ENCODE measurements around the gene GZMB. TPM values are rescaled to one million over a fixed set of nuclear protein-coding genes. Genes with fewer than 3 reads are reported as not detected.

GZMB gene
- polyA plus RNA-seq, 1 donor from 2014 or later: not detected

- no peaks in the 10 kb centered on the region for H3K79me2 ChIP-seq (replicated peaks; ENCODE audit: insufficient read depth, low read length)
- H3F3A ChIP-seq (ENCODE audit: insufficient read depth, low read length, poor library complexity, severe bottlenecking): no peaks in the 10 kb centered on the region
- H3K9me3 ChIP-seq (ENCODE audit: low read length): no peaks in the 10 kb centered on the region
- H4K20me1 ChIP-seq (ENCODE audit: insufficient read depth): no peaks in the 10 kb centered on the region
- TF ChIP-seq TAF1 (IDR thresholded peaks at IDR 0.05; ENCODE audit: low read depth): no peak
- no peak for TF ChIP-seq POLR2AphosphoS5 (IDR thresholded peaks at IDR 0.05)
- no peak for TF ChIP-seq SMC3 (conservative IDR thresholded peaks at IDR 0.05; ENCODE audit: poor library complexity)
- no peak for TF ChIP-seq CTCF (IDR thresholded peaks at IDR 0.05; ENCODE audit: poor library complexity, severe bottlenecking)
- TF ChIP-seq, protein P1, sequence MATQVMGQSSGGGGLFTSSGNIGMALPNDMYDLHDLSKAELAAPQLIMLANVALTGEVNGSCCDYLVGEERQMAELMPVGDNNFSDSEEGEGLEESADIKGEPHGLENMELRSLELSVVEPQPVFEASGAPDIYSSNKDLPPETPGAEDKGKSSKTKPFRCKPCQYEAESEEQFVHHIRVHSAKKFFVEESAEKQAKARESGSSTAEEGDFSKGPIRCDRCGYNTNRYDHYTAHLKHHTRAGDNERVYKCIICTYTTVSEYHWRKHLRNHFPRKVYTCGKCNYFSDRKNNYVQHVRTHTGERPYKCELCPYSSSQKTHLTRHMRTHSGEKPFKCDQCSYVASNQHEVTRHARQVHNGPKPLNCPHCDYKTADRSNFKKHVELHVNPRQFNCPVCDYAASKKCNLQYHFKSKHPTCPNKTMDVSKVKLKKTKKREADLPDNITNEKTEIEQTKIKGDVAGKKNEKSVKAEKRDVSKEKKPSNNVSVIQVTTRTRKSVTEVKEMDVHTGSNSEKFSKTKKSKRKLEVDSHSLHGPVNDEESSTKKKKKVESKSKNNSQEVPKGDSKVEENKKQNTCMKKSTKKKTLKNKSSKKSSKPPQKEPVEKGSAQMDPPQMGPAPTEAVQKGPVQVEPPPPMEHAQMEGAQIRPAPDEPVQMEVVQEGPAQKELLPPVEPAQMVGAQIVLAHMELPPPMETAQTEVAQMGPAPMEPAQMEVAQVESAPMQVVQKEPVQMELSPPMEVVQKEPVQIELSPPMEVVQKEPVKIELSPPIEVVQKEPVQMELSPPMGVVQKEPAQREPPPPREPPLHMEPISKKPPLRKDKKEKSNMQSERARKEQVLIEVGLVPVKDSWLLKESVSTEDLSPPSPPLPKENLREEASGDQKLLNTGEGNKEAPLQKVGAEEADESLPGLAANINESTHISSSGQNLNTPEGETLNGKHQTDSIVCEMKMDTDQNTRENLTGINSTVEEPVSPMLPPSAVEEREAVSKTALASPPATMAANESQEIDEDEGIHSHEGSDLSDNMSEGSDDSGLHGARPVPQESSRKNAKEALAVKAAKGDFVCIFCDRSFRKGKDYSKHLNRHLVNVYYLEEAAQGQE (IDR thresholded peaks at IDR 0.05; ENCODE audit: borderline replicate concordance): no peak
- TF ChIP-seq MXI1 (conservative IDR thresholded peaks at IDR 0.05; ENCODE audit: poor library complexity, severe bottlenecking): no peak
- TF ChIP-seq EP300 (conservative IDR thresholded peaks at IDR 0.05; ENCODE audit: poor library complexity, severe bottlenecking): no peak
- TF ChIP-seq RAD21 (conservative IDR thresholded peaks at IDR 0.05): no peak
- no peak for TF ChIP-seq EZH2 (IDR thresholded peaks at IDR 0.05; ENCODE audit: borderline replicate concordance, insufficient read depth, low read length, poor library complexity, severe bottlenecking)
- H3K4me2 ChIP-seq (ENCODE audit: low read length): no peak overlapping the region
- no peaks in the 10 kb centered on the region for H3K36me3 ChIP-seq (ENCODE audit: insufficient read depth, low read length)
- no peak overlapping the region for H3K9ac ChIP-seq (ENCODE audit: low read length)
- no peak overlapping the region for H3K27ac ChIP-seq (ENCODE audit: low read length)
- no peaks in the 10 kb centered on the region for H3K27me3 ChIP-seq (ENCODE audit: insufficient read depth, low read depth, low read length)
- no peak overlapping the region for H3K4me3 ChIP-seq (ENCODE audit: low read length)
- H2AFZ ChIP-seq (ENCODE audit: low read depth, low read length): no peak overlapping the region
- H3K9me2 ChIP-seq (ENCODE audit: insufficient read depth, low read length): no peaks in the 10 kb centered on the region
These were observed 26.9 kb downstream of the GZMB start for GRCh38 chr14:24607081-24607480.

- no peaks in the 10 kb centered on the region for H3K79me2 ChIP-seq (replicated peaks; ENCODE audit: insufficient read depth, low read length)
These were observed 27.7 kb downstream of the GZMB start for GRCh38 chr14:24606297-24606696.

More at GRCh38 chr14:24606297-24606696, 27.7 kb downstream of the GZMB start:
- TF ChIP-seq EP300 (conservative IDR thresholded peaks at IDR 0.05; ENCODE audit: poor library complexity, severe bottlenecking) (no peak), CTCF (IDR thresholded peaks at IDR 0.05; ENCODE audit: poor library complexity, severe bottlenecking) (no peak), TAF1 (IDR thresholded peaks at IDR 0.05; ENCODE audit: low read depth) (no peak), MXI1 (conservative IDR thresholded peaks at IDR 0.05; ENCODE audit: poor library complexity, severe bottlenecking) (no peak), EZH2 (IDR thresholded peaks at IDR 0.05; ENCODE audit: borderline replicate concordance, insufficient read depth, low read length, poor library complexity, severe bottlenecking) (no peak), POLR2AphosphoS5 (IDR thresholded peaks at IDR 0.05) (no peak), RAD21 (conservative IDR thresholded peaks at IDR 0.05) (no peak), SMC3 (conservative IDR thresholded peaks at IDR 0.05; ENCODE audit: poor library complexity) (no peak)
- TF ChIP-seq, protein P1 (IDR thresholded peaks at IDR 0.05; ENCODE audit: borderline replicate concordance): no peak
- no peak overlapping the region for H3K4me2 ChIP-seq (ENCODE audit: low read length)
- H2AFZ ChIP-seq (ENCODE audit: low read depth, low read length): no peak overlapping the region
- H3K27ac ChIP-seq (ENCODE audit: low read length): no peak overlapping the region
- no peak overlapping the region for H3K9ac ChIP-seq (ENCODE audit: low read length)
- H3F3A ChIP-seq (ENCODE audit: insufficient read depth, low read length, poor library complexity, severe bottlenecking): no peaks in the 10 kb centered on the region
- H3K27me3 ChIP-seq (ENCODE audit: insufficient read depth, low read depth, low read length): no peaks in the 10 kb centered on the region
- no peaks in the 10 kb centered on the region for H3K9me3 ChIP-seq (ENCODE audit: low read length)
- no peak overlapping the region for H3K4me3 ChIP-seq (ENCODE audit: low read length)
- H3K36me3 ChIP-seq (ENCODE audit: insufficient read depth, low read length): no peaks in the 10 kb centered on the region
- no peaks in the 10 kb centered on the region for H3K9me2 ChIP-seq (ENCODE audit: insufficient read depth, low read length)
- no peaks in the 10 kb centered on the region for H4K20me1 ChIP-seq (ENCODE audit: insufficient read depth)

Measured in neural cell (in vitro differentiated cells).